Neuronal stem cell (in vitro differentiated cells): ENCODE data around the gene DNM1.

Source experiments
- DNase-seq: peaks from one replicate; pipeline ENCODE4 v3.0.0-alpha.2; 2013; ENCODE audit warnings: low spot score
- H2AFZ ChIP-seq: one replicate; pipeline ENCODE4 v1.6.1; 2013; ENCODE audit warnings: mild to moderate bottlenecking, low read length, inconsistent platforms
- H2AK5ac ChIP-seq: 2 replicates; pipeline ENCODE4 v1.6.1; 2013; ENCODE audit warnings: low read depth, mild to moderate bottlenecking, inconsistent platforms, low read length, moderate library complexity, mixed read lengths
- H2BK120ac ChIP-seq: 2 replicates; pipeline ENCODE4 v1.6.1; 2013; ENCODE audit warnings: low read depth, mild to moderate bottlenecking, inconsistent platforms, low read length, moderate library complexity, mixed read lengths
- H2BK12ac ChIP-seq: one replicate; pipeline ENCODE4 v1.6.1; 2013; ENCODE audit warnings: low read length, inconsistent platforms
- H2BK15ac ChIP-seq: 2 replicates; pipeline ENCODE4 v1.6.1; 2013; ENCODE audit warnings: mild to moderate bottlenecking, low read length, inconsistent platforms, mixed read lengths
- H2BK5ac ChIP-seq: one replicate; pipeline ENCODE4 v1.6.1; 2013; ENCODE audit warnings: inconsistent platforms, mild to moderate bottlenecking, low read length, moderate library complexity
- H3K14ac ChIP-seq: one replicate; pipeline ENCODE4 v1.6.1; 2013; ENCODE audit warnings: low read length, inconsistent platforms
- H3K18ac ChIP-seq: 2 replicates; pipeline ENCODE4 v1.6.1; 2013; ENCODE audit warnings: low read length, inconsistent platforms
- H3K23ac ChIP-seq: 2 replicates; pipeline ENCODE4 v1.6.1; 2013; ENCODE audit warnings: low read depth, mild to moderate bottlenecking, mixed read lengths, low read length, inconsistent platforms; ENCODE audit not compliant: poor library complexity
- H3K27ac ChIP-seq: replicated peaks from 3 replicates; pipeline ENCODE4 v1.5.1; 2013; ENCODE audit warnings: low read length, inconsistent platforms
- H3K27me3 ChIP-seq, 3 experiments: 2 replicates each; pipeline ENCODE4 v1.6.1; 2013; ENCODE audit warnings: low read length in 3 of 3, mild to moderate bottlenecking in 2 of 3, inconsistent platforms in 1 of 3, low read depth in 1 of 3, mixed read lengths in 1 of 3, moderate library complexity in 1 of 3; ENCODE audit not compliant: control insufficient read depth in 3 of 3, insufficient read depth in 3 of 3
- H3K36me3 ChIP-seq, 2 donors: replicated peaks in 1 of 2; 2 replicates each; pipeline ENCODE4 v1.6.1; 2013; ENCODE audit warnings: low read length in 2 of 2; ENCODE audit not compliant: control insufficient read depth in 2 of 2, insufficient read depth in 2 of 2
- H3K4ac ChIP-seq: 2 replicates; pipeline ENCODE4 v1.6.1; 2013; ENCODE audit warnings: inconsistent platforms, mild to moderate bottlenecking, low read length, moderate library complexity
- H3K4me1 ChIP-seq, 2 donors: 1 replicate in 1 of 2; 2 replicates in 1 of 2; pipeline ENCODE4 v1.6.1; 2013; ENCODE audit warnings: low read length in 2 of 2, low read depth in 1 of 2; ENCODE audit not compliant: control insufficient read depth in 2 of 2, insufficient read depth in 1 of 2
- H3K4me2 ChIP-seq: one replicate; pipeline ENCODE4 v1.6.1; 2013; ENCODE audit warnings: mild to moderate bottlenecking, low read length, inconsistent platforms; ENCODE audit not compliant: insufficient read depth, poor library complexity, severe bottlenecking
- H3K4me3 ChIP-seq, 2 donors: 2 replicates each; pipeline ENCODE4 v1.5.1; 2013; ENCODE audit warnings: low read length in 2 of 2, mild to moderate bottlenecking in 2 of 2, inconsistent platforms in 1 of 2, moderate library complexity in 1 of 2
- H3K79me1 ChIP-seq: one replicate; pipeline ENCODE4 v1.6.1; 2013; ENCODE audit warnings: low read depth, mild to moderate bottlenecking, inconsistent platforms, low read length, moderate library complexity
- H3K9ac ChIP-seq: one replicate; pipeline ENCODE4 v1.6.1; 2013; ENCODE audit warnings: mild to moderate bottlenecking, low read depth, low read length, inconsistent platforms; ENCODE audit not compliant: poor library complexity
- H3K9me3 ChIP-seq, 2 donors: replicated peaks in 1 of 2; 2 replicates each; pipeline versions ENCODE3 to v1.6.1; 2013; ENCODE audit warnings: low read length in 2 of 2, mild to moderate bottlenecking in 2 of 2, inconsistent platforms in 1 of 2, low read depth in 1 of 2, mixed read lengths in 1 of 2, moderate library complexity in 1 of 2; ENCODE audit not compliant: control insufficient read depth in 2 of 2, insufficient read depth in 1 of 2
- H4K8ac ChIP-seq: one replicate; pipeline ENCODE4 v1.6.1; 2013; ENCODE audit warnings: low read depth, mild to moderate bottlenecking, inconsistent platforms, low read length, moderate library complexity
- H4K91ac ChIP-seq: one replicate; pipeline ENCODE4 v1.6.1; 2013; ENCODE audit warnings: low read length, low read depth, mild to moderate bottlenecking, inconsistent platforms; ENCODE audit not compliant: poor library complexity
- WGBS, 2 donors: extraction: QIAGEN DNeasy Blood & Tissue Kit; methylation state at CpG; one replicate each; pipeline ENCODE4 v1.1.7; 2013; ENCODE audit warnings: missing lambda C conversion rate in 2 of 2, mixed read lengths in 1 of 2; ENCODE audit not compliant: insufficient read length in 2 of 2, insufficient replicate concordance in 1 of 2; ENCODE audit errors: extremely low coverage in 2 of 2; 5-methylcytosine and 5-hydroxymethylcytosine counted together

DNM1 gene

GRCh38 chr9:128192601-128193371 is 10.4 kb upstream of the DNM1 start:
- Histone ChIP-seq H3K23ac (peak overlapping the region; percentile 48), H3K9ac (no peak overlapping the region), H3K4me1 (peaks cover 4 to 5% of the 10 kb centered on the region in 2 donors), H2BK12ac (no peak overlapping the region), H3K14ac (no peak overlapping the region), H2AK5ac (no peak overlapping the region), H3K18ac (no peak overlapping the region), H3K9me3 (no peaks in the 10 kb centered on the region), H3K4me2 (no peak overlapping the region), H3K27ac (no peak overlapping the region), H4K91ac (no peak overlapping the region), H3K4me3 (no peak overlapping the region), H2BK15ac (no peak overlapping the region), H2AFZ (no peak overlapping the region), H3K4ac (no peak overlapping the region), H3K79me1 (peaks cover 9% of the 10 kb centered on the region), H2BK5ac (no peak overlapping the region), H3K36me3 (peaks cover 11 to 34% of the 10 kb centered on the region in 2 donors), H2BK120ac (no peak overlapping the region), H3K27me3 (no peaks in the 10 kb centered on the region), H4K8ac (no peak overlapping the region)
- WGBS, 2 donors = no CpG with 5 or more reads among the region's 56 CpGs
- DNase-seq = no peak

DNA sequence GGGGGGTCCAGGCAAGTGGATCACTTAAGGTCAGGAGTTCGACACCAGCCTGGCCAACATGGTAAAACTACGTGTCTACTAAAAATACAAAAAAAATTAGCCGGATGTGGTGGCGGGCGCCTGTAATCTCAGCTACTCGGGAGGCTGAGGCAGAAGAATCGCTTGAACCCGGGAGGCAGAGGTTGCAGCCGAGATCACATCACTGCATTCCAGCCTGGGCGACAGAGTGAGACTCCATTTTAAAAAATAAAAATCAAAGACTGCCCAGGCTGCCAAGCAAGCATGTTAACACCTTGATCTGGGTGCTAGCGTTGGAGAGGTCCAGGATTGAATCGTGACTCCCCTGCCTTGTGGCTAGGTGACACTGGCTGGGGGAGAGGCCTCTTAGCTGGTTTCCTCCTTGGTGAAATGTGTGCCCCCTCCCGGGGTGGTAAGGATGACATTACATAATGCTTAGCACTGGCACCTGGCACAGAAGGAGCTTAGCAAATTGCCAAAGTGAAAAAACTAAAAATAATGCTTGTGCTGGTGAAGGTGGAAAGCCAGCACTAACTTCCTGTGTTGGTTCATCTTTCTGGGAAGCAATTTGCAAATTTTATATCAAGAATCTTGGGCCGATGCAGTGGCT is 9.6 kb upstream of the DNM1 start:
- no peak overlapping the region for H3K4me3 ChIP-seq
- DNase-seq = no peak
- no peak overlapping the region for H4K8ac ChIP-seq

GRCh38 chr9:128201441-128202369 is 1.5 kb upstream of the DNM1 start:
- Histone ChIP-seq H2BK12ac (no peak overlapping the region), H3K79me1 (peaks cover 9% of the 10 kb centered on the region), H3K14ac (no peak overlapping the region), H3K4me1 (peaks cover 8 to 22% of the 10 kb centered on the region in 2 donors), H2AK5ac (no peak overlapping the region), H3K23ac (no peak overlapping the region), H2BK120ac (no peak overlapping the region), H3K4me3 (no peak overlapping the region), H2BK15ac (no peak overlapping the region), H3K27me3 (no peaks in the 10 kb centered on the region), H3K27ac (no peak overlapping the region), H3K4me2 (no peak overlapping the region), H3K9ac (no peak overlapping the region), H4K8ac (no peak overlapping the region), H2AFZ (peak overlapping the region; percentile 61), H3K9me3 (no peaks in the 10 kb centered on the region), H4K91ac (no peak overlapping the region), H3K4ac (no peak overlapping the region), H2BK5ac (no peak overlapping the region), H3K18ac (no peak overlapping the region), H3K36me3 (peaks cover 6 to 8% of the 10 kb centered on the region in 2 donors)
- no peak for DNase-seq
- WGBS, 2 donors = no CpG with 5 or more reads among the region's 13 CpGs

More for the DNA sequence above, 9.6 kb upstream of the DNM1 start:
- Histone ChIP-seq H3K36me3 (peaks cover 9 to 26% of the 10 kb centered on the region in 2 donors), H2BK15ac (no peak overlapping the region), H2BK12ac (no peak overlapping the region), H2BK120ac (no peak overlapping the region), H3K9ac (no peak overlapping the region), H2AK5ac (no peak overlapping the region), H4K91ac (no peak overlapping the region), H2BK5ac (no peak overlapping the region), H3K79me1 (peaks cover 9% of the 10 kb centered on the region), H3K27me3 (no peaks in the 10 kb centered on the region), H3K4me2 (no peak overlapping the region), H2AFZ (no peak overlapping the region), H3K23ac (no peak overlapping the region), H3K9me3 (no peaks in the 10 kb centered on the region), H3K18ac (no peak overlapping the region), H3K14ac (no peak overlapping the region), H3K4me1 (peaks cover 4 to 5% of the 10 kb centered on the region in 2 donors), H3K27ac (no peak overlapping the region), H3K4ac (no peak overlapping the region)
- WGBS, 2 donors = no CpG with 5 or more reads among the region's 14 CpGs
